HUES48 (cell line): ENCODE data around the gene IRF2BP1.

Experiments used
- H3K27ac ChIP-seq: one replicate; pipeline ENCODE4 v1.7.0; 2013; ENCODE audit warnings: low read depth, low read length, inconsistent platforms
- H3K27me3 ChIP-seq: 2 replicates; pipeline ENCODE4 v1.6.1; 2013; ENCODE audit warnings: mild to moderate bottlenecking, low read length; ENCODE audit not compliant: control insufficient read depth, insufficient read depth
- H3K36me3 ChIP-seq: 2 replicates; pipeline ENCODE4 v1.6.1; 2013; ENCODE audit warnings: low read length; ENCODE audit not compliant: control insufficient read depth, insufficient read depth
- H3K4me1 ChIP-seq: 2 replicates; pipeline ENCODE4 v1.6.1; 2013; ENCODE audit warnings: mild to moderate bottlenecking, low read length; ENCODE audit not compliant: control insufficient read depth, insufficient read depth
- H3K4me3 ChIP-seq: 2 replicates; pipeline ENCODE4 v1.5.1; 2013; ENCODE audit warnings: mild to moderate bottlenecking, low read depth, low read length
- H3K9ac ChIP-seq: 2 replicates; pipeline ENCODE4 v1.6.1; 2013; ENCODE audit warnings: mild to moderate bottlenecking, low read depth, low read length, moderate library complexity
- H3K9me3 ChIP-seq: 2 replicates; pipeline ENCODE4 v1.6.1; 2013; ENCODE audit warnings: low read length; ENCODE audit not compliant: control insufficient read depth, insufficient read depth

Gene IRF2BP1

DNA sequence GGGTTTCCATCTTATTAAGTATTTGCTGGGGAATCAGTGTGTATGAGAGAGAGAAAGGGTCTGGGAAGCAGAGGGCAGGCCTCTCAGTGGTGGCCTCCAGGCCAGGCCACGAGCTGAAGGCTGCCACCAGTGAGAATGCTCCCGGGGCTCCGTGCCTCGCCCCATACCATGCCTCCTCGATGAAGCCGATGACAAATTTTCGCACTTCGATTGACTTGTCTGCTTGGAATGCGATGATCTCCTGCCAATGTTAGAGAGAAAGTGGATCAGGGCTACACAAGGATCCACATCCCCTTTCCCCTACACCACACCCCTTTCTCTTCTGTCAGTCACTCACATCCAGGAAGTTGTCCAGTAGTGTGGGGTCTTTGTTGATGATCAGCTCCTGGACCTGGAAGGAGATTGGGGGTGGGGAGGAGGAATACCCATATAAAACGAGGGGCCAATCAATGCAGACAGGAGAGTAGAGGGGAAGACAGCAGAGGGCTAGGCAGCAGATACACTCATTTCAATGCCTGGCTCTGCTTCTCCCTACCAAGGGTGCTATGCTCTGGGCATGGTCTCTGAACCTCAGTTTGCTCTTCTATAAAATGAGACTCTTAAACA, 33.7 kb downstream of the IRF2BP1 start:
- H3K27ac ChIP-seq, result no peak overlapping the region
- H3K9me3 ChIP-seq, result no peaks in the 10 kb centered on the region

GRCh38 chr19:45848922-45849321, 37.0 kb downstream of the IRF2BP1 start:
- Histone ChIP-seq H3K36me3 (peaks cover 96% of the 10 kb centered on the region), H3K9ac (no peak overlapping the region), H3K27ac (no peak overlapping the region), H3K4me1 (no peaks in the 10 kb centered on the region), H3K9me3 (no peaks in the 10 kb centered on the region), H3K4me3 (no peak overlapping the region), H3K27me3 (no peaks in the 10 kb centered on the region)

More for the DNA sequence above, 33.7 kb downstream of the IRF2BP1 start:
- Histone ChIP-seq H3K36me3 (peaks cover 80% of the 10 kb centered on the region), H3K9ac (no peak overlapping the region), H3K27me3 (no peaks in the 10 kb centered on the region), H3K4me3 (no peak overlapping the region), H3K4me1 (no peaks in the 10 kb centered on the region)

- Histone ChIP-seq H3K4me1 (no peaks in the 10 kb centered on the region), H3K27ac (no peak overlapping the region), H3K27me3 (no peaks in the 10 kb centered on the region), H3K9ac (no peak overlapping the region), H3K9me3 (no peaks in the 10 kb centered on the region), H3K36me3 (peaks cover 95% of the 10 kb centered on the region), H3K4me3 (no peak overlapping the region)
Measured at GRCh38 chr19:45847663-45848062, 38.3 kb downstream of the IRF2BP1 start.

DNA sequence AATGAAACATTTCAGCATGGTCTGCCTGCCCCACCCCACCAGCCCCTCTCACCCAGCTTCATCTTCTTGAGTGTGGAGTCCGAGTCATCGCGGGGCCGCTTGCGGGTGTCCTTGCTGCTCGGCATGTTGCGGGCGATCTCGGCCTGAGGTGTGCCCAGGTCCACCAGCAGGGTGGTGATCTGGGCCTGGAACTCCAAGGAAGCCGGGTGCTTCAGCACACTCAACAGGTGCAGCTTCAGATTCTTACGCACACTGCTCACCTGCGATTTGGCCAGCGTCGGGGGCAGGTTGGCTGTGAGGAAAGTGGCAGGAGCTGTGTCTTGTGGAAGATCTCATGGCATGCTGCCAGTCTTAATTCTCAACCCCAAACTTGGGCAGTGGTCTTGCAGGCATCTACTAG, 43.7 kb downstream of the IRF2BP1 start:
- no peaks in the 10 kb centered on the region for H3K4me1 ChIP-seq
- peaks cover 90% of the 10 kb centered on the region for H3K36me3 ChIP-seq
- H3K4me3 ChIP-seq, result no peak overlapping the region
- no peak overlapping the region for H3K9ac ChIP-seq
- H3K27me3 ChIP-seq, result no peaks in the 10 kb centered on the region
- H3K9me3 ChIP-seq, result no peaks in the 10 kb centered on the region
- H3K27ac ChIP-seq, result no peak overlapping the region

DNA sequence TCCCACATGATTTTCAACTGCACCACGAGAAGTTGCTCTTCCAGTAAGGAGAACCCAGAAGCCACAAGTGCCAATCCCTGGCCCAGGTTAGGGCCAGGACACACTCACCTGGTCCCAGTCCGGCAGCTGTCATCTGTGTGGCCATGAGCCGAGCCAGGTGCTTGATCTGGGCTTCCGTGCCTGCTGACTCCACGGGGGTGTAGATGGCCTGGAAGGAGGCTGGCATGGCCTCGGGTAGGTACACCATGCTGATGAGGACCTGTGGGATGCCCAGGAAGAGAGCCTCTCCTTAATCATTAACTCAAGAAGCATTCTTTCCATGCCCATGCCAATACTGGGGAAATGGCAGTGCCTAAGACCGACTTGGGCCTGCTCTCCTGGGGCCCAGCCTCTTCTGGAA, 51.0 kb downstream of the IRF2BP1 start:
- H3K27me3 ChIP-seq, result no peaks in the 10 kb centered on the region
- no peaks in the 10 kb centered on the region for H3K4me1 ChIP-seq
- H3K4me3 ChIP-seq, result no peak overlapping the region
- H3K36me3 ChIP-seq, result peaks cover 88% of the 10 kb centered on the region
- H3K9me3 ChIP-seq, result no peaks in the 10 kb centered on the region
- no peak overlapping the region for H3K27ac ChIP-seq
- no peak overlapping the region for H3K9ac ChIP-seq
